ENCODE measurements around the gene KLHDC7A.
A peak's percentile ranks its signal among the peaks of the same experiment; 100 is the strongest.
"Not testable (repeated sequence)": the region's sequence is repeated elsewhere in the genome, so short reads cannot be mapped to it uniquely, and the experiment has no call there.

Gene KLHDC7A

DNA sequence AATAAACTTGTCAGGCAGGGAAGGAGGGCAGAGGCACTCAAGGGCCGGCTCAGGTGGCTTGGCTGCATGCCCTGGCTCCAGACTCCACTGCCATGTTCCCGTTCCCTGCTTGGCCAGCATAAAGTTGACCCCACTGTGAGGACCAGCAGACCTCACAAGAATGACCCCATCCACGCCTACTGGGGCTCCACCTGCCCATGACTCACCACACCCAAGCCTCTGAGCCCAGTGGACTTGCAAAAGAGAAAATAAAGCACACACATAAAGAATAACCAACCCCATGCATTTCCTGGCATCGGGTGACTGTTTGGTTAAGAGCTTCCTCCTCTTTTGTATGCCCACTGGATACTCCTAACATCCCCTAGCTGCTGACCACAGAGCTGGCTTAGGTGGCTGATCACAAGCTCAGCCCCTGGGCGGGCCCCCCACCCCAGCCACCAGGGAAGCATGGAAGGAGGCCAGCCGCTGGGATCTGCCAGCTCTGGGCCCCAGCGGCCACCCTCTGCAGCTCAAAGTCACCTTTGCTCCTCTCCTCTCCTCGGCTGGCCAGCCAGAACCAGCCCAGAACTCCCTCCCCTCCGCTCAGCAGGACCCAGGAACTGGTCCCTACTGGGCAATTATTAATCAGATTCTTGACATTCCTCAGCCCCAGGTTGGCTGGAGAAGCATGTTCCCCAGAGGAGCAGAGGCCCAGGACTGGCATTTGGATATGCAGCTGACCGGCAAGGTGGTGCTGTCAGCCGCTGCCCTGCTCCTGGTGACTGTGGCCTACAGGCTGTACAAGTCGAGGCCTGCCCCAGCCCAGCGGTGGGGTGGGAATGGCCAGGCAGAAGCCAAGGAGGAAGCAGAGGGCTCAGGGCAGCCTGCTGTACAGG, at the start of gene KLHDC7A:
Gene KLHDC7A, plus strand, starts transcription at position 616 of the 875 bp plus-strand sequence. Its CDS starts 52 bp downstream, at position 668.
- DNase-seq (ENCODE audit: low read depth in 1 of 2, low spot score in 1 of 2) = no peak

DNA sequence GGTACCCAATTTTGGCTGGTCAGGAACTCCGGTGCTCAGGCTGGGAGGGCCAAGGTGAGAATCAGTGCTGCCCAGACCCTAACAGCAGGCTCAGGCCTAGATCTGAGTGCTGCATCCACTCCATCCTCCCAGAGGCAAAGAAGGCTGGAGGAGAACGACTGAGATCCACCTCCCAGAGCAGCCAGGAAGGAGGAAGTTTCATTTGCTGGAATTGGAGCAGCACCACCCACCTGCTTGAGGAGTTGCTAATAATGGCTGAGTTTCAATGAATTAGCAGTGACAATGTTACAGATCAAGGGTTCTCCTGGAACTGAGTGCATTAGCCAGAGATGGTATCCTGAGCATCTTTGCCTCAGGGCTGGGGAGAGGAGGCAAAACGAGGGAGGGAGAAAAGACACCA, 46.7 kb upstream of the KLHDC7A start:
- DNase-seq (ENCODE audit: low read depth in 1 of 2, low spot score in 1 of 2) = no peak

DNA sequence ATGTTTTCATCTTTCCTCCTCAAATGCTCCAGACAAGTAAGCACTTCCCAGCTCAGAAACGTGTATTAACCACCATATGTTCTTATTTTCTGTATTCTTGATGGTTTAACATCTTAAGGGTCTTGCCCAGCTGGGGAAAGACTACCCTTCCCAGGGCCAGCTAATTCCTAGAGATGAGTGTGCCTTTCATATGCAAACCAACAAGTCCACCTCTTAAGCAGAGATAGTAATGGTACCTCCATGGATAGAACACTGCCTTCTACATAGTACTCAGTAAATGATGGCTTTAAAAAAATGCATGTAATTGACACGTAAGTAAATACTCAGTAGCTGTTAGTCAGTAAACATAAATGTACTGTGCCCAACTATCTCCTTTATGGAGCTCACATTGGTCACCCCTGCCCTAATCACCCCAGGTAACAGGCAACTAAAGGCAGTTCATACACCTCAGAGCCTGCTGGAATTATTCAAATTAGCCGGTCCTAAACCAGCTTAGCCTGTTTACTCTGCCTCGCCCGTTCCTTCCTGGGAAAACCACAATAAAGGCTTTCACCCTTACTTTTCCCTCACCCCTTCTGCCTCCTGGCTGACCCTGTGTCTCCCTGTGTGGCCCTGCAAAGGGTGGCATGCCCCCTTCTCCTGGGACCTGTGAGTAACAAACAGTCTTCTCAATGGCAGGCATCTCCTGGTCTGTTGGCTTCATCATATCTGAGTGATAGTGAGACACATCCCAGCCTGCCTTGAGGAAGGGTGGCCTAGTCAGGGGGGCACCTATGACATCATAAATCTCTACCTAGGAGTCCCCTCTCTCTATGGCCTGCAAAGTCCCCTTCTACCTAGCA, 40.1 kb upstream of the KLHDC7A start:
- no peak for DNase-seq (ENCODE audit: low read depth in 1 of 2, low spot score in 1 of 2)

DNA sequence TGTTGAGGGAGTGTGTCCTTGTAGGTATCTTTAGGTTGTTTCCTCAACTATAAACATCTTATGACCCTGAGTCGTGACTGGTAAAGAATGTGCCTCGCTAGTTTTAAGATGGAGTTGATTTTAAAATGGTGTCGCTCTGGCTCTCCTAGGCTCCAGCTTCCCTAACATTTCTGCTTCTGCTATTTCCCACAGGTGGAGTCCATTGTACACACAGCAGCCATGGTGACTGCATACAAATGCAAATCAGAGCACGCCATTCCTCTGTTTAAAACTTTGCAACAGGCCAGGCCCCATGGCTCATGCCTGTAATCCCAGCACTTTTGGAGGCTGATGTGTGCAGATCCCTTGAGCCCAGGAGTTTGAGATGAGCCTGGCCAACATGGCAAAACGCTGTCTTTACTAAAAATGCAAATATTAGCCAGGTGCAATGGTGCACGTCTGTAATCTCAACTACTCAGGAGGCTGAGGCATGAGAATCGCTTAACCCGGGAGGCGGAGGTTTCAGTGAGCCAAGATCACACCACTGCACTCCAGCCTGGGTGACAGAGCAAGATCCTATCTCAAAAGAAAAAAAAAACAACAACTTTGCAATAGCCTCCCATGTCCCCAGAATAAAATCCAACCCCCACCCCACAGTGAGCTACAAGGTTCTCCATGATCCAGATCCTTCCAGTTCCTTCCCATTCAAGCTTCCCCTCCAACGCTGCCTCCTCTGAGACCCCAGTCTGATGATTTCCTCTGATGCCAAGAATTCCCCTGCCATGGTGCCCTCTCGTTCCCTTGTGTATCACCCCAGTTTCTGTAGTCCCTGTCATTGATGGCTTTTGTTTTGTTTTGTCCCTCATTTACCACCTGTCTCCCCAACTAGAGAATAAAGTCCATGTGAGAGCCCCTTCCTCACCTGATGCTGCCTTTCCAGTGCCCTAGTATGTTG, 36.9 kb upstream of the KLHDC7A start:
- DNase-seq (ENCODE audit: low read depth in 1 of 2, low spot score in 1 of 2) = no peak

DNA sequence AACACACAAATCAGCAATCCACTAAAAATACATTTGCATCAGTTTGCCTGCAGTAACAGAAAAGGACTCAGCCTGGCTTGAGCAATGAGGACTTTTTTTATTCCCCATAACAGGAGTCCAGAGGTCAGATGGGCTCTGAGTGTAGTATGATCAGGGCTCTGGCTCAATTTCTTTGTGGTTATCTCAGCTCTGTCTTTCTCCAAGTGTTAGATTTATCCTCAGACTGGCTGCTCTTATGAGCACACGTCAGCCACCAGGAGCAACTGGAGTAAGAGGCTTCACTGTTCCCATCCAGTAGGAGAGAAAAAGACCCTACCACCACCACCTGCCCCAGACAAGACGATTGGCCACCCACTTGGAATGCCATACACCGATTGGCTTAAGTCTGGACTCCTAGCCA, 36.2 kb upstream of the KLHDC7A start:
- DNase-seq (ENCODE audit: low read depth in 1 of 2, low spot score in 1 of 2) = no peak

DNA sequence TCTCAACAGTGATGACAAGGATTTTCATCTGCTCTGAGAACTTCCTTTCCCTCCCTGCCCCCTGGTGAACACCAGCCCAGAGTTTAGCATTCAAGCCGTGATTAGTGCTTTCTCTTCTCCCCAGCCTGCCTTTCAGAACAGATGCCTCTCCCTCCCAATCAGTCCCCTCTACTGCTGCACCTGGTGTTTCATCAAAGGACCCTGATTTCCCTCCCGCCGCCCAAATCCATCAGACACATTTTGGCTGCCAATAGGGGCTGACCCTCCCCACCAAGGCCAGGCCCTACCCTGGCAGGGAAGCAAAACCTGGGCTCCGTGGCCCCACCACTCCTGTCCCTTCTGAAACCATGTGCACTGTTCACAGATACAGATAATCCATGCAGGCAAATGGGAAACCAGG, 34.0 kb upstream of the KLHDC7A start:
- DNase-seq (ENCODE audit: low read depth in 1 of 2, low spot score in 1 of 2) = no peak

DNA sequence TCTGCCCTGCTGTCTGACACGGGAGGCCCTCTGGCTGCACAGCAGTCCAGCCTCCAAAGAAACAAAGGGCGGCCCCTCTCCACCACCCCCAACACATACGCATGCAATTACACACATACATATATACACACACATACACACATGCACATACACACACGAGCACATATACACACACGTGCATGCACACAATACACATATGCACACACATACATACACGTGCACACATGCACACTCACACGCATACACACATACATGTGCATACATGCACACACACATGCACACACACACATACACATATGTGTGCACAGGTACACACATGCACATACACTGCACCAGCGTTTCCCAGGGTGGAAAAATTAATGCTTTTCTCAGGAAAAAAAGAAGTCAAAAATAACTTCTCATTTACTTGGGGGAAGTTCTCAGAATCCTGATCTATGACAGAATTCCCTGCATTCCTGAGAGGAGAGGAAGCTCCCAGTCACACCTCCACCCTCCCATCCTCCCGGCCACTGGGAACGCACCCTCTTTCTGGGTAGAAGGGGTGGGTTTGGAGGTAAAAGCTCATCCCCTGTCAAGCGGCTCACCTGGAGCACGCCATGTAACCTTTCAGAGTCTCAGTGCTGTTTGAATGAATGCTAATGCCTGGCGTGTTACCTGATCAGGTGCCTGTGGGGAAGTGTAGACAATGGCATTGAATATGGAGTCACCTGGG, 33.1 kb upstream of the KLHDC7A start:
- no peak for DNase-seq (ENCODE audit: low read depth in 1 of 2, low spot score in 1 of 2)

DNA sequence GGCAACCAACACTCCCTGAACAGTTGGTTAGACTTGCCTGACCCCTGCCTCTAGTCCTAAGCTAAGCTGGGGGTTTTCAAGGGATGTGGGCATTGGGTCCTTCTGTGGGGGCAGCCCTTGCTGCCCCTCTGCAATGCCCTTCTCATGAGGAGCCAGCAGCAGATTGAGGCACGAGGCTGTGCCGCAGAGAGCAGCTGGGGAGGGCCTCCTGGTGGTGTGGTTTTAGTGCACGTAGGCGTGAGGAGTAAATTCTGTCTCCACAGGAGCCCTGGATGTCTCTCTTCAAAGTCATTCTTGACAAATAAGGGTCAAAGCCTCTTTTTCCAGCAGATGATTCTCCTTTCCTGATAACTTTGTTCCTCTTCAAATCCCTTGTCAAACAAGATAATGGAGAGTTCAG, 31.8 kb upstream of the KLHDC7A start:
- DNase-seq (ENCODE audit: low read depth in 1 of 2, low spot score in 1 of 2) = no peak

DNA sequence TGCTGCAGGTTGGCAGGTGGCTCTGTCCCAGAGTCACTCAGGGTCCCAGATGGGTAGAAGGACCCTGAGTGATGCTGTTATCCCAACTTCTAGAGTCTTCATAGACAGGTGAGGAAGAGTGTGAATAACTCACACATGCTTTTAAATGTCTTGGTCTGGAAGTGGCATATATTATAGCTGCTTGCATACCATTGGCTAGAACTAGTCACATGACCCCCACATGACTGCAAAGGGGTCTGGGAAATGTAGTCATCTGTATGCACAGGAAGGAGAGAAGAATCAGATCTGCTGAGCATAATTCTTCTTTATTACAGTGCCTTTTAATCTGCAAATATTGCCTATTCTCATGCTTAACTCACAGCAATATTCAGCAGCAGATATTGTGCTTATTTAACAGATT, 28.2 kb upstream of the KLHDC7A start:
- peak in 1 of 2 donors; percentile 2 for DNase-seq (ENCODE audit: low read depth in 1 of 2, low spot score in 1 of 2)

DNA sequence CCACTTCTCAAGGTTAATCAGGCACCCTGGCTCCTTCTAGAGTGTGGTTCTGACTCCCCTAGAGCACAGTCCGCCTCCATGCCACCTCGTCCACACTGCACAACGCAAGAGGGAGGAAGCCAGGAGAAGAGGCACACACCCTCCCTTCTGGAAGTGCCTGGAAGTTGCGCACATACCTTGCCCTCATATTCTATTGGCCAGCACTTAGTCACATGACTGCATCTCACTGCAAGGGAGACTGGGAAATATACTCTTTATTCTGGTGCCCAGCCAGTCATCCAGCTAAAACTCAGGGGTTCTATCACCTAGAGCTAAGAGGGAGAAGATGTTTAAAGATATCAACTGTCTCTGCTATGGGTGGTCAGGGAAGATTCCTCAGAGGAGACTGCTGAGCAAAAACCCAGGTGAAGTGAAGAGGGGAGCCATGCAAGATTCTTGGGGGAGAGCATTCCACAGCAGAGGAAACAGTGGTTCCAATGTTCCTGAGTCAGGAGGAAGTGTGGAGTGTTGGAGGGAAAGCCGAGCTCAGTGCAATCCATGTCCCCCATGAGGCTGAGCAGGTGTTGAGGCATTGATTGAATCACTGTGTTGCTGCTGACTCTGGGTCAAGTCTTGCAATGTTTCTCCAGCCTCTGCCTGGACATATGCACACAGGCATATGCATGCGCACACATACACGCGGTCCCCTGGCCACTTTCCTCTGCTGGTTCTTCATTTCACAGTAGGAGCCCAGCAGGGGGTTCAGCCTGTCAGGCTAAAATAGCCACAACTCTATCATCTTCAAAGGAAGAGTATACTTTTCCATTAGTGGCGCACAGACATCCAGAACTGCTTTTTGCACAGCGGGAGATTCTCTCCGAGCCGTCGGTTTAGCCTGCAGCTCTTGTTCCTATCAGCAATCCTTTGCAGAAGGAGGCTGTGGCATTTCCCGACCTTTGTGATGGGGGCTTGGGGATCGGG, 22.3 kb upstream of the KLHDC7A start:
- no peak for DNase-seq (ENCODE audit: low read depth in 1 of 2, low spot score in 1 of 2)

DNA sequence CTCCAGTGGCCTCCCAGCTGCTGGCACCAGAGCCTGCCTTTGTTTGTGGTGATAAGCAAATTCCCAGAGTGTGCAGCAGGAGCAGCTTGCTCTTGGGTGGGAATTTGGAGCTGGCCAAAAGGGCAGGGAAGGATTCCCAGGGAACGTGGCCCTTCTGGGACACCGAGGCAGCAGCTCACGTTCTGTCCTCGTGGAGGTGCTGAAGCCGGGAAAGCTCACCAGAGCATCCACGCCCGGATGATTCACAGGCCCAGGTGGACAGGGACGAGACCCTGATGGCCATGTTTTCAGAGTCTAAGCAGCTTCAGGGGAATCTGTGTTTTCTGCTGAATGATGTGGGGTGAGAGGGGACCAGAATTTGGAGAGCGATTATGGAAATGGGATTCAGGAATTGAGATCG, 19.1 kb upstream of the KLHDC7A start:
- no peak for DNase-seq (ENCODE audit: low read depth in 1 of 2, low spot score in 1 of 2)

DNA sequence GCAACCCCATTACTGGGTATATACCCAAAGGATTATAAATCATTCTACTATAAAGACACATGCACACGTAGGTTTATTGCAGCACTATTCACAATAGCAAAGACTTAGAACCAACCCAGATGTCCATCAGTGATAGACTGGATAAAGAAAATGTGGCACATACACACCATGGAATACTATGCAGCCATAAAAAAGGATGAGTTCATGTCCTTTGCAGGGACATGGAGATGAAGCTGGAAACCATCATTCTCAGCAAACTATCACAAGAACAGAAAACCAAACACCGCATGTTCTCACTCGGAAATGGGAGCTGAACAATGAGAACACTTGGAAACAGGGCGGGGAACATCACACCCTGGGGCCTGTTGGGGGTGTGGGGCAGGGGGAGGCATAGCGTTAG, 18.2 kb upstream of the KLHDC7A start:
- DNase-seq (ENCODE audit: low read depth in 1 of 2, low spot score in 1 of 2) = not testable (repeated sequence)

DNA sequence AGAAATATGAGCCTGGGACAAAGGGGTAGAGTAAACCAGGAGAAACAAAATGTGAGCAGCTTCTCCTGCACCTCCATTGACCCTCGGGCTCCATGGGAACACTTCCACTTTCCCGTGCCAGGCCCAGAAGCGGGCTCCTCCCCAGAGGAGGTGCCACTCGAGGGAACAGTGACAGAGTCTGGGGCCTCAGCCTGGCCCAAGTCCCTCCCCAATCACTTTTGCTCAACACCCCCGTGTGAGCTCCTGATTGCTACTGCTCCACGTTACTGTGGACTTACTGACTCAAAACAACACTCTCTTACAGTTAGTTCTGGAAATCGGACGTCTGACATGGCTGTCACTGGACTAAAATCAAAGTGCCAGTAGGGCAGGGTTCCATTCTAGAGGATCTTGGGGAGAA, 17.7 kb upstream of the KLHDC7A start:
- DNase-seq (ENCODE audit: low read depth in 1 of 2, low spot score in 1 of 2) = no peak

DNA sequence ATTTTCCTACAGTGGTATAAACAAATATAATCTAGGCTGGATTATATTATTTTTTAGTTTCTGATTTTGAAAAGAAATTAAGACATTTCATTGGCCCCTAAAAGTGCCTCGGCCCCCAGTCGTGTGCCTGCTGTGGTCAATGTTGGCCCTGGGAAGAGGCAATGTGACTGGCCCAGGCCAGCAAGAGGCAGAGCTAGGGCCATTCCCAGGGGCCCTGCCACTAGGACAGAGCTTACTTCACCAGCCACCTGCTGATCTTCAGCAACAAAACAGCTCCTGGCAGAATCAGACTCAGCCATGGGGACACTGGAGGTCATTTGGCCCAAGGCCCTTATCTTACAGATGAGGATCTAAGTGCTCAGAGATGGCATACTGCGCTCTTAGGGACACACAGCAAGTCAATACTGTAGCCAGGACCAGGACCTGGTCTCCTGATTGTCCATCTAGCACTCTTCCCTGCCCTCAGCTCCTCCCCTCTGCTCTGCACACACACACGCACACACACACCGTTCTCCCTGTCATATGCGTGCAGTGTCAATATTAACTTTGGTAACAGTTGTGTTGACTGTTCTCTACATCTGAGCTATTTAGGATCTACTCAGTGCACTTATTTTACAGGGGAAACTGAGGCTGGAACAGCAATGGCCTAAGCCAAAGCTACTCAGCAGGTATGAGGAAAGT, 16.6 kb upstream of the KLHDC7A start:
- no peak for DNase-seq (ENCODE audit: low read depth in 1 of 2, low spot score in 1 of 2)

DNA sequence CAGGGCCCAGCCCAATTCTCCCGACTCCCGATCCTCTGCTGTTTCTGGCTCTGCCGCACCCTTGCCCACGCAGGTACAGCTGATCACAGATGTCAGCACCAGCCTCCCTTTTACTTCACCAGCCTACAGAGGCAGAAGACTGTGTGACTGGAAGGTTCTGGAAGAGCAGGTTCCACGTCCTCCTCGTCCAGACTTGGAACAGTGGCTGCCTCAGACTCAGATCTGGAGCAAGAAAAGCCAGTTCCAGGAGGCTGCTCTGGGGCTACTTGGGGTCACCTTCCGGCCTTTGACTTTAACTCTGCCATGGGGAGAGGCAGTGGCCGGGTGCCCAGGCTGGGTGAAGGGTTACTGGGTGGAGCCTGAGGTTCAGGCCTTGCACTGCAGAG, 16.1 kb upstream of the KLHDC7A start:
- DNase-seq (ENCODE audit: low read depth in 1 of 2, low spot score in 1 of 2) = no peak

DNA sequence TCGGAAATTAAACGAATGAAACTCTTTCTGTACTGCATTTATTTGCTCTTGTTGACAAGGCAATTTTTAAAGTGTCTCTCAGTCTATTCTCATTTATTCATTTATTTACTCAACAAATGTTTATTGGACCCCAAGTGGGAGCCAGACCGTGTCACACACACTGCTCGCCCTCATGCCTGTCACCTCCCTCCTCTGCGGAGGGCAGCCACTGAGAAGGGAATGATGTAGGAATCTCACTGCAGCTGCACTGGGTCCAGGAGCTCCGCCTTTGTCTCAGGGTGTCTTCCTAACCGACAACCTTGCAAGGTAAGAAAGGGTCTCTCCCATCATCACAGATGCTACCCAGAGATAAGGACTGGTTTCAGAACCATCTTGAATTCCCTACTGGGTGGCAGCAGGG, 14.1 kb upstream of the KLHDC7A start:
- DNase-seq (ENCODE audit: low read depth in 1 of 2, low spot score in 1 of 2) = no peak

DNA sequence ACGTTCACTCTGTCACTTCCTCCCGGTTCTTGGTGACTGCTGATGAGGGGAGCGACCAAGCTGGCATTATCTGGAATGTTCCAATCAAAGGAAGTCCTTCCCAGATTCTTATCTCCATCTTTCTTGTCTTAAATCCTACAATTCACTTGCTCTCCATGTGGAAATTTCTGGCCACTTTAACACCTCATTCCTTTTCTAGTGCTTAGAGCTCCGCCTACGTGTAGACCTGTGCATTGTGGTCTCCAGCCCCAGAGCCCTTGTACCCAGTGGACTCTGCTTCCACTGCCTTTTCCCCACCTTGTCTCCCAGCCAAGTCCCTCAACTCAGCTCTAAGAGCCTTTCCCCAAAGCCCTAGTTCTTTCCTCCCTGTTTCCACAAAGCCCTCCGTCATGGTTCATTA, 12.2 kb upstream of the KLHDC7A start:
- no peak for DNase-seq (ENCODE audit: low read depth in 1 of 2, low spot score in 1 of 2)

DNA sequence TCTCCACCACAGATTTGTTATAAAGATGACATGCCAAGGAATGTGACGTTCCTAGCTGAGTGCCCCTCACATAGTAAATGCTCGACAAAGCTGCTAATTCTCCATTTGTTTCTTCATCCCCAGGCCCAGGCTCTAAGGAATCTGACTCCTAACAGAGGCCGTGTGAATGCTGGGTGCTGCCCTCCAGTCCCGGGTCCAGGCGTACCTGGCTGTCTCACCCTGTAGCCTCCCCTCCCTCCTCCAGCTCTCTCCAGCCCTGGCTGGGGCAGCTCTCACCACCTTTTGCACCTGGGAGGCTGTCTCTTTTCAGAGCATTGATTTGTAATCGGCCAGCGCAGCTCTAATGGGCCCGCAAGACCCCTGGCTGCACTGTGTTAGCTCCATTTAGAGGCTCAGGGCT, 11.2 kb upstream of the KLHDC7A start:
- DNase-seq (ENCODE audit: low read depth in 1 of 2, low spot score in 1 of 2) = no peak
